Right hindlimb (tissue), 1 donor: ENCODE measurements around the gene AMHR2.
"Not testable (repeated sequence)": the region's sequence is repeated elsewhere in the genome, so short reads cannot be mapped to it uniquely, and the experiment has no call there.

Experiments
- DNase-seq: peaks from one replicate; pipeline ENCODE4 v3.0.0-alpha.2; 2018

Gene AMHR2

GRCh38 chr12:53415752-53416389 is 7.8 kb upstream of the AMHR2 start:
- DNase-seq: not testable (repeated sequence)

- not testable (repeated sequence) for DNase-seq
Measured at GRCh38 chr12:53417291-53417816, 6.3 kb upstream of the AMHR2 start.

DNA sequence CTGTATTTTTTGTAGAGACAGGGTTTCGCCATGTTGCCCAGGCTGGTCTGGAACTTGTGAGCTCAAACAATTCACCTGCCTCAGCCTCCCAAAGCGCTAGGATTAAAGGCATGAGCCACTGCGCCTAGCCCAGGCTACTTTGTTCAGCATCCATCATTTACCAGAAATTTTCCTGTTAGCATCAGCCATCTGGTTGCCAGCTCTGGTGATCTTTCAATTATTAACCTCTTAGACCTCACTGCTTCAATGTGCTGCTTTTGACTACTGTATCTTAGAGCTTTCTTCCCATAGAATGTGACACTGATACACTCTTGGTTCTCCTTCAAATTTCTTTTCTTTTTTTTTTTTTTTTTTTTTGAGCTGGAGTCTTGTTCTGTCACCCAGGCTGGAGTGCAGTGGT is 5.4 kb upstream of the AMHR2 start:
- no peak for DNase-seq

DNA sequence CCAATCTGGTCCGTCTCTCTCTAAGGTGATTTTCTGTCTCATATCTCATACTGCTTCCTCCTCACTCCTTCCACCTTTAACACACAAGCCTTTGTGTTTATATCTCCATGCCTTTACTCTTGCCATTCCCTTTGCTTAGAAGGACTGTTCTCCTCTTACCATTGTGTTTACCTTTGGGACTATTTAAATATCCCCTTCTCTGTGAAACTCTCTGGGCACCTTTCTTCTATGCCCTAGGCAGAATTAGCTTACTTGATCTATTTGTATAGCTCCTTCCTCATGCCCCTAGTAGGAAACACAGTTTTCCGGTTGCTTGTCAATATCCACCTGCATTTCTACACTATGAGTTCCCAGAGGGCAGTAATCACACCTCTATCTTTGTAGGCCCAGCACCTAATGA is 3.9 kb upstream of the AMHR2 start:
- no peak for DNase-seq

GRCh38 chr12:53422247-53422646 is 1.4 kb upstream of the AMHR2 start:
- DNase-seq: not testable (repeated sequence)

DNA sequence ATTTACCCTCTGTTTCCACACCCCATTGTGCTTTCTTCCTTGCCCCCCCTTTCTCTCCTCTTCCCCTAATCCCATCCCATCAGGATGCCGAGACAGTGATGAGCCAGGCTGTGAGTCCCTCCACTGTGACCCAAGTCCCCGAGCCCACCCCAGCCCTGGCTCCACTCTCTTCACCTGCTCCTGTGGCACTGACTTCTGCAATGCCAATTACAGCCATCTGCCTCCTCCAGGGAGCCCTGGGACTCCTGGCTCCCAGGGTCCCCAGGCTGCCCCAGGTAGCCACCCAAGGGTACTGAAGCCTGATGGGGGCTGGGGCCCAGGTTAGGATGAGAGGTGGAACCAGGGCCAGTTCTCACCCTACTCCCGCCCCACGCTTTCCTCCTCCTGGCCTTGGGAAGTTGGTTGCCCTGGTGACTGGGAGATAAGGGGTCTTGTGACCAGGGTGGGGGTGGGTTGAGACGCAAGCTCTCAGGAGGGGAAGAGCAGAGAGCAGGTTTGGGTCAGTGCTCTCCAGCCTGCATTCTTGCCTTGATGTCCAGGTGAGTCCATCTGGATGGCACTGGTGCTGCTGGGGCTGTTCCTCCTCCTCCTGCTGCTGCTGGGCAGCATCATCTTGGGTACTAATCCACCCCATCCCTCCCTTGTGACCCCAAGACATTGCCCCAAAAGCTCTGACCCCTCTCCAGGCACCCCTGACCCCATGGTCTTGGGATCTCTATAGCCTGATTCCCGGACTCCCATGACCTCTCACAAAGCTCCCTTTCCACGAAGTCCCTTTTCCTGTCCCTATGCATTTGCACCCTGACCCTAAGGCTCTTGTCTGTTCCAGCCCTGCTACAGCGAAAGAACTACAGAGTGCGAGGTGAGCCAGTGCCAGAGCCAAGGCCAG is 1.2 kb downstream of the AMHR2 start:
- no peak for DNase-seq

- no peak for DNase-seq
Measured at GRCh38 chr12:53425515-53426150, 2.0 kb downstream of the AMHR2 start.

DNA sequence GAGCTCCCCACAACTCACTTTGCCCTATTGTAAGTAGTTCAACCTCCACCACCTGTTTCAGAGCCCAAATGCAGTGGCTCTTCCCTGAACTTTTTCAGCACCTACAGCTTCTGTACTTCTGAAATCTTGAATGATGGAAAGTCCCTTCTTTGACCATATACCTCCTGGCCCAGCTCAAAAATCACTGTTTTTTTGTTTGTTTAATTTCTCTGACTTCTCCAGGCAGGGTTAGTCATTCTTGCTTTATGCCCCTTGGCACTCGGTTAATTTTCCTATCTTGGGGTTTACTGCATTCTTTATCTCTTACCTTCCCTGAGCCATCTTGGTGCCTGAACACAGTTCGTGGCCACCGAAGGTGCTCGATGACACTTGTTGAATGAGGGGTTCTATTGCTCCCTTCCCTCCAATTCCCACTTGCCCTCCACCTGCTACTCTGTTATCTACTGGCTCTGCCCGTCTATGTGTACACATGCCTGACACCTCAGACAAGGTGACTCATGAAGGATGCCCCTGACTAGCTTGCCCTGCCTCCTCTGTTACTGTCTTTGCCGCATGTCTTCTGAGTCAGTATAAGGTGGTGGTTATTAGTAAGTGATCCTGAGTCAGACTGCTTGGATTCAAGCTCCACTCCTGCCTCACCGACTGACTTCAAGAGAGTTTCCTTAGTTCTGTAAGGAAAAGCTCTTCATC is 4.4 kb downstream of the AMHR2 start:
- DNase-seq: no peak

DNA sequence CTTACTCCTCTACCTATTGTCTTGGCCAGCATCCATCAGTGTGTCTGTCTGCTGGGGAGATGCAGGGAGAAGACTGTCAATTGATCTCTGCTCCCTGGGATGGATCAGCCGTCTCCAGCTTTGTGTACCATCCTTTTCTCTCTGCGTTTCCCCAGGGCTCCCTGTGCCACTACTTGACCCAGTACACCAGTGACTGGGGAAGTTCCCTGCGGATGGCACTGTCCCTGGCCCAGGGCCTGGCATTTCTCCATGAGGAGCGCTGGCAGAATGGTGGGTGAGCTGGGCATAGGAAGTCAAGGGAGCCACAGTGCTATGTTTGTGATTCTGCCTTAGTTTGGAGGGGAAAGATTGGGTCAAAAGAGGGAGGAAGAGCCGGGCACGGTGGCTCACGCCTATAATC is 5.1 kb downstream of the AMHR2 start:
- DNase-seq: no peak

DNA sequence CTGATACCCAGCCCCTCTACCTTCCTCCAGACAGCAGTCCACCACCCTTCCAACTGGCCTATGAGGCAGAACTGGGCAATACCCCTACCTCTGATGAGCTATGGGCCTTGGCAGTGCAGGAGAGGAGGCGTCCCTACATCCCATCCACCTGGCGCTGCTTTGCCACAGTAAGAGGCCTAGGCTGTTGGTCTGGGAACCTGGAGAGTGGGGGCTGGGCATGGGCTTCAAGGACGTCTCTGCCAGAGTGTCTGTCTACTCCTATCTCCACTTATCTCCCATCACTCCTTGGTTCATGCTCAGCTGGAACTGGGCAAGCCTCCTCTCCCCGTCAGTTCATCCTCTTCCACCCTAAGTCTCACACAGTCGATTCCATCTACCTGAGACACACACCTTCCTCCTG is 6.5 kb downstream of the AMHR2 start:
- DNase-seq: no peak

GRCh38 chr12:53431187-53431586 is 7.5 kb downstream of the AMHR2 start:
- no peak for DNase-seq

DNA sequence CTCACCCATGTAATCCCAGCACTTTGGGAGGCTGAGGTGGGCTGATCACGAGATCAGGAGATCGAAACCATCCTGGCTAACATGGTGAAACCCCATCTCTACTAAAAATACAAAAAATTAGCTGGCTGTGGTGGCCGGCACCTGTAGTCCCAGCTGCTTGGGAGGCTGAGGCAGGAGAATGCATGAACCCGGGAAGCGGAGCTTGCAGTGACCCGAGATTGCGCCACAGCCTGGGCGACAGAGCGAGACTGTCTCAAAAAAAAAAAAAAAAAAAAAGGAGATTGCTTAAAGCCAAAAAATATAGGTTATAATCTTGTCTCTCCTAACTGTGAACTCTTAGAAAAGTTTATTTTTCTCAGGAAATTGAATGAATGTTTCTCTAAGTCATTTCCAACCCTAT is 11.7 kb downstream of the AMHR2 start:
- DNase-seq: not testable (repeated sequence)

DNA sequence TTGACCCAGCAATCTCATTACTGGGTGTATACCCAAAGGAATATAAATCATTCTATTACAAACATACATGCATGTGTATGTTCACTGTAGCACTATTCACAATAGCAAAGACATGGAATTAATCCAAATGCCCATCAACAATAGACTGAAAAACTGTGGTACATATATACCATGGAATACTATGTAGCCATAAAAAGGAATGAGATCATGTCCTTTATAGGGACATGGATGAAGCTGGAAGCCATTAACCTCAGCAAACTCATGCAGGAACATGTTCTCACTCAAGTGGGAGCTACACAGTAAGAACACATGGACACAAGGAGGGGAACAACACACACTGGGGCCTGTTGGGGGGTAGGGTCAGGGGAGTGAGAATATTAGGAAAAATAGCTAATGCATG is 15.9 kb downstream of the AMHR2 start:
- not testable (repeated sequence) for DNase-seq

- DNase-seq: peak; percentile 99
Measured at GRCh38 chr12:53441040-53441833, 17.6 kb downstream of the AMHR2 start, which contains the start of gene PRR13. Gene PRR13, plus strand, starts transcription at chr12:53441734. Its CDS starts 981 bp downstream, at chr12:53442715.

DNA sequence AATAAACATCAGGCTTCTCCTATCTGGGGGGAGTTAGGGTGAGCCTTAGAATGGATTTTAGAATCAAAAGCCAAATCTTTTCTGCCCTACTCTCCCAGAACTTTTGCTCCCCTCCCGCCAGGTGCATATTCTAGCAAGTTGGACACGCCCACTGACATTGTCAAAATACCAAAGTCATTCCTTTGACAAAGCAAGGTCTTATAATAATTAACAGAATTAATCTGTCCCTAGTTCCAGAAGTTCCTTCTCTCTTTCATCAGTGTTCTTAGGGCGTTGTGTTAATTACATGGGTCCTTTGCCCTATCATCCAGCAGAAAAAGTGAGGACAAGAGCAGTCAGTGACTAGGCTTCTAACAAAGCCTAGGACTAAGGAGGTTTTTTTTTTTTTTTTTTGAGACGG is 20.3 kb downstream of the AMHR2 start:
- DNase-seq: no peak

GRCh38 chr12:53444593-53445325 is 21.1 kb downstream of the AMHR2 start:
- DNase-seq: not testable (repeated sequence)

GRCh38 chr12:53450936-53451335 is 27.3 kb downstream of the AMHR2 start:
- DNase-seq: no peak

- peak; percentile 99 for DNase-seq
Measured at GRCh38 chr12:53451661-53452158, 28.1 kb downstream of the AMHR2 start, which contains the start of gene PCBP2. Gene PCBP2, plus strand, starts transcription at chr12:53452102. Its CDS starts 2,699 bp downstream, at chr12:53454801.

DNA sequence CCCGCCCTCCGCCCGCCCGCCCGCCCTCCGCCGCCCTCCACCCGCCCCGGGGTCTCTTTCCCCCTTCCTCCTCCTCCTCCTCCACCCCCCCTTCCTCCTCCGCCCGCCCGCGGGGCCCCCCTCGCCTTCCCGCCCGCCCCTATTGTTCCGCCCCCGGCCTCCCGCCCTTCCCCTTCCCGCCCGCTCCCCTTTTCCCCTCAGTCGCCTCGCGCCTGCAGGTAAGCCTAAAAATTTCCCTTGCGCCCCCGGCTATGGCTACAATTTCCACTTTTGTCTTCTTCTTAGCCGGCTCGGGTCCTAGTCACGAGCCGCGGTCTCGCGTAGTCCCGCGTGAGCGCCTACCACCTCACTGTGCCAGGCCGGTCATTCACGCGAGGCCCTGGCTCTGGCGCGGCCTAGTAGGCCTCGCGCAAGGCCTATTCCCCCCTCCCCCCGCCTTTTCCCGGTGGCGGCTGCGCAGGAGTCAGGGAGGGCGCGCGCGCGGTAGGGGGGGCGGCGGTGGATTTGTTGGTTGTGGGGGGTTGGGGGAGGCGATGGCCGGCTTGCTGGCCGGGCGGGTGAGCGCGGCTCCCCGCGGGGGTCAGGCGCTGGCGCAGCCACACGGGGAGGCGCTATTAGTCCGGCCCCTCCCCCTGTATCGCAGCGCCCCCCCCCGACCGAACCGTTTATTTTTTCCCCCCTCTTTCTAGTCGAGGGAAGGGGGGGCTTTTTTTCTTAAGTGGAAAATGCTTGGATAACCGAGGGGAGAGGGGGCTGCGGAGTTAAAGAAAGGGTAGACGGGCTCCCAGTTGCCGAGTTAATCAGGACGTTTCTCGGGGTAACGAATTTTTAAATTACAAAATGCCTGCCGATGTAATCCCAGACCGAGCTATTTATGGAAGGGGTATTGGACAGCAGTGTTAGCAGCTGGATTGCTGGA is 28.8 kb downstream of the AMHR2 start:
- DNase-seq: peak; percentile 93
